LNCaP clone FGC (cell line): ENCODE data around the gene DCPS.
"Not testable (repeated sequence)": the region's sequence is repeated elsewhere in the genome, so short reads cannot be mapped to it uniquely, and the experiment has no call there.

Experiments
- DNase-seq: peaks from one replicate; pipeline ENCODE4 v3.0.0-alpha.2; 2011; ENCODE audit warnings: low read depth
- H3K4me3 ChIP-seq: 2 replicates; pipeline ENCODE4 v1.5.1; 2011; ENCODE audit warnings: mild to moderate bottlenecking, low read depth, low read length, control low read depth
- CTCF ChIP-seq: IDR thresholded peaks from 2 replicates; pipeline ENCODE4 v1.5.1; 2012; ENCODE audit warnings: mild to moderate bottlenecking; ENCODE audit not compliant: control insufficient read depth, insufficient read depth; ENCODE audit errors: extremely low read depth

Gene DCPS

GRCh38 chr11:126387857-126388256, 84.0 kb downstream of the DCPS start:
- no peak for TF ChIP-seq CTCF
- no peak for DNase-seq
- H3K4me3 ChIP-seq, result no peak overlapping the region

GRCh38 chr11:126390272-126390867, 86.5 kb downstream of the DCPS start:
- DNase-seq, result no peak
- no peak for TF ChIP-seq CTCF
- no peak overlapping the region for H3K4me3 ChIP-seq

GRCh38 chr11:126391286-126391954, 87.6 kb downstream of the DCPS start:
- no peak overlapping the region for H3K4me3 ChIP-seq
- TF ChIP-seq CTCF, result no peak
- DNase-seq, result no peak

GRCh38 chr11:126391970-126392632, 88.2 kb downstream of the DCPS start:
- DNase-seq, result no peak
- no peak for TF ChIP-seq CTCF
- H3K4me3 ChIP-seq, result no peak overlapping the region

- DNase-seq, result no peak
- no peak overlapping the region for H3K4me3 ChIP-seq
- no peak for TF ChIP-seq CTCF
Observed at GRCh38 chr11:126392633-126393013, 88.8 kb downstream of the DCPS start.

- TF ChIP-seq CTCF, result no peak
- no peak overlapping the region for H3K4me3 ChIP-seq
- no peak for DNase-seq
Observed at GRCh38 chr11:126393143-126393542, 89.3 kb downstream of the DCPS start.

- no peak for DNase-seq
- no peak for TF ChIP-seq CTCF
- H3K4me3 ChIP-seq, result no peak overlapping the region
Observed at GRCh38 chr11:126394036-126394435, 90.2 kb downstream of the DCPS start.

GRCh38 chr11:126394634-126395072, 90.8 kb downstream of the DCPS start:
- not testable (repeated sequence) for DNase-seq, H3K4me3 ChIP-seq
